ENCODE measurements around the gene CHRDL1.

GRCh38 chrX:110836001-110836400 lies 40.4 kb upstream of the CHRDL1 start:
- TF ChIP-seq CTCF (IDR thresholded peaks at IDR 0.05) (no peak), POLR2A (IDR thresholded peaks at IDR 0.05) (no peak)
